K562 (cell line): Measurements from ENCODE around the gene RAB24. TPM values are rescaled to one million over a fixed set of nuclear protein-coding genes. Genes with fewer than 3 reads are reported as not detected.
A peak's percentile ranks its signal among the peaks of the same experiment; 100 is the strongest.

ENCODE experiments used
- C11orf30 ChIP-seq: fragments of 450-650 bp; IDR thresholded peaks from 2 replicates; pipeline ENCODE4 v1.6.1; 2016; ENCODE audit warnings: low read depth, mild to moderate bottlenecking
- CBFA2T2 ChIP-seq: fragments of 450-650 bp; conservative IDR thresholded peaks from 2 replicates; pipeline ENCODE4 v1.6.1; 2017; ENCODE audit warnings: mild to moderate bottlenecking
- CCNT2 ChIP-seq: IDR thresholded peaks from 2 replicates; pipeline ENCODE4 v1.6.1; 2011; ENCODE audit warnings: borderline replicate concordance, low read depth, mild to moderate bottlenecking, moderate library complexity, mixed read lengths, low read length; ENCODE audit not compliant: insufficient read length; ENCODE audit errors: extremely low read depth
- CHD2 ChIP-seq: IDR thresholded peaks from 2 replicates; pipeline ENCODE4 v1.6.1; 2011; ENCODE audit warnings: low read depth, low read length
- CHD7 ChIP-seq: fragments of 200-600 bp; sonication (generic); IDR thresholded peaks from one replicate; pipeline ENCODE4 v1.6.1; 2012; ENCODE audit warnings: mild to moderate bottlenecking, low read depth, low read length, inconsistent platforms
- HMGN3 ChIP-seq: IDR thresholded peaks from 2 replicates; pipeline ENCODE4 v1.6.1; 2011; ENCODE audit warnings: borderline replicate concordance, low read depth, mild to moderate bottlenecking, mixed read lengths, low read length; ENCODE audit not compliant: insufficient read length; ENCODE audit errors: extremely low read depth
- MXD1 ChIP-seq: fragments of 250-450 bp; sonication (Bioruptor Pico); IDR thresholded peaks from 2 replicates; pipeline ENCODE4 v1.8.0; 2021; ENCODE audit warnings: borderline replicate concordance, mild to moderate bottlenecking, moderate library complexity; ENCODE audit not compliant: poor library complexity, severe bottlenecking
- NEUROD1 ChIP-seq: fragments of 150-350 bp; IDR thresholded peaks from 2 replicates; pipeline ENCODE4 v1.6.1; 2014; ENCODE audit warnings: borderline replicate concordance, low read length, low read depth; ENCODE audit not compliant: partially characterized antibody
- PTTG1 ChIP-seq: fragments of 450-650 bp; IDR thresholded peaks from 2 replicates; pipeline ENCODE4 v1.6.1; 2016; ENCODE audit warnings: low read depth, mild to moderate bottlenecking, missing genetic modification characterization, missing compliant biosample characterization
- YY1 ChIP-seq, 3 experiments: IDR thresholded peaks; 2 replicates each; pipeline ENCODE4 v1.6.1; 2011; ENCODE audit warnings: low read length in 2 of 3, mild to moderate bottlenecking in 2 of 3, moderate library complexity in 2 of 3, borderline replicate concordance in 1 of 3, control low read depth in 1 of 3, low read depth in 1 of 3; ENCODE audit not compliant: insufficient read depth in 3 of 3, insufficient replicate concordance in 2 of 3, control insufficient read depth in 1 of 3, insufficient read length in 1 of 3; ENCODE audit errors: extremely low read depth in 1 of 3
- ZBTB12 ChIP-seq: fragments of 250-450 bp; sonication (Bioruptor Pico); IDR thresholded peaks from 2 replicates; pipeline ENCODE4 v1.4.0; 2020
- ZSCAN29 ChIP-seq: fragments of 450-650 bp; IDR thresholded peaks from 2 replicates; pipeline ENCODE4 v1.6.1; 2017
- polyA plus RNA-seq, 8 experiments: library from polyadenylated mRNA; depleted of rRNA in 4 of 8; stranded (reverse) in 5 of 8; unstranded in 3 of 8; fragments of >200 nt; fragmentation: Nextera tagmentation in 2 of 8; fragmentation: Illumina TruSeq in 1 of 8; extraction: Ambion mirVana in 2 of 8; extraction: Trizol in 1 of 8; gene quantifications; 2 replicates each; pipeline versions ENCODE4 v1.2.1 to v1.2.3, GENCODE V29; 2011 to 2014; ENCODE audit warnings: inconsistent platforms in 1 of 8, missing spikeins in 1 of 8
- total RNA-seq, 7 experiments: library from RNA; depleted of rRNA in 6 of 7; stranded (reverse); fragments of >200 nt in 6 of 7; fragmentation: Illumina TruSeq in 2 of 7; extraction: Trizol in 2 of 7; gene quantifications; 2 replicates each; pipeline versions ENCODE4 v1.2.1 to v1.2.3, GENCODE V29; 2011 to 2021; ENCODE audit warnings: low replicate concordance in 1 of 7

RAB24 gene
- total and polyA plus RNA-seq, 9 of the 15 experiments (the other 6 are each of a cell fraction or from before 2014, with no cell fraction given), result 13.9 to 107 (median 34.8) TPM

- no peak for TF ChIP-seq CHD7
- TF ChIP-seq ZSCAN29, result no peak
- TF ChIP-seq CHD2, result peak; percentile 46; the same call in 1 of the 2 replicates
- TF ChIP-seq MXD1, result peak; percentile 97
- TF ChIP-seq ZBTB12 (CRISPR knock-in tag), result 0 out of 2 replicates have a peak, but pooled peaks have one; percentile 13
- peak; percentile 6; the same call in 1 of the 2 replicates for TF ChIP-seq CBFA2T2
- no peak for TF ChIP-seq PTTG1 (tag)
- TF ChIP-seq CCNT2, result peak; percentile 16
- no peak for TF ChIP-seq C11orf30
- peak; percentile 53 for TF ChIP-seq NEUROD1
- TF ChIP-seq HMGN3, result peak; percentile 48
- peak in 1 of 3 experiments; percentile 31 for TF ChIP-seq YY1 (IDR thresholded peaks at IDR 0.05; ENCODE audit: borderline replicate concordance in 1 of 3, control insufficient read depth in 1 of 3, extremely low read depth in 1 of 3, insufficient read depth in 3 of 3, insufficient read length in 1 of 3, insufficient replicate concordance in 2 of 3, low read depth in 1 of 3, low read length in 2 of 3)
Observed at GRCh38 chr5:177311723-177312648, 8.5 kb upstream of the RAB24 start, which contains the start of gene MXD3 (continued).
